ENCODE results near the gene RPLP2.

RPLP2 gene

GRCh38 chr11:788953-789940 lies 20.5 kb upstream of the RPLP2 start:
- Histone ChIP-seq H3K36me3 (peaks cover 2% of the 10 kb centered on the region; the same call in 1 of the 2 replicates), H3K9me3 (no peaks in the 10 kb centered on the region), H3K4me3 (ENCODE audit: low read depth, low read length) (peak overlapping the region; percentile 58), H3K27me3 (no peaks in the 10 kb centered on the region), H3K4me1 (no peaks in the 10 kb centered on the region)
- TF ChIP-seq CTCF (IDR thresholded peaks at IDR 0.05; ENCODE audit: low read depth, low read length), result no peak
- DNase-seq, result no peak

GRCh38 chr11:789943-790342 lies 19.8 kb upstream of the RPLP2 start, which contains the start of gene CEND1:
TSS of gene CEND1 (minus strand) at chr11:790090. CDS start at chr11:788576, 1,514 bp downstream.
- no peaks in the 10 kb centered on the region for H3K27me3 ChIP-seq
- peak within 1 kb of the TSS; percentile 58 for H3K4me3 ChIP-seq (ENCODE audit: low read depth, low read length)
- DNase-seq, result peak; percentile 67

GRCh38 chr11:790721-791564 lies 18.8 kb upstream of the RPLP2 start:
- Histone ChIP-seq H3K4me1 (no peaks in the 10 kb centered on the region), H3K9me3 (no peaks in the 10 kb centered on the region), H3K27me3 (no peaks in the 10 kb centered on the region), H3K36me3 (peaks cover 7% of the 10 kb centered on the region; the same call in 1 of the 2 replicates), H3K4me3 (ENCODE audit: low read depth, low read length) (no peak overlapping the region)
- TF ChIP-seq CTCF (IDR thresholded peaks at IDR 0.05; ENCODE audit: low read depth, low read length), result no peak
- DNase-seq, result peak; percentile 42

More at GRCh38 chr11:789943-790342, 19.8 kb upstream of the RPLP2 start, which contains the start of gene CEND1:
- Histone ChIP-seq H3K9me3 (no peaks in the 10 kb centered on the region), H3K4me1 (no peaks in the 10 kb centered on the region), H3K36me3 (peaks cover 7% of the 10 kb centered on the region; the same call in 1 of the 2 replicates)
- TF ChIP-seq CTCF (IDR thresholded peaks at IDR 0.05; ENCODE audit: low read depth, low read length), result no peak

- Histone ChIP-seq H3K27me3 (no peaks in the 10 kb centered on the region), H3K9me3 (no peaks in the 10 kb centered on the region), H3K4me1 (peaks cover 5% of the 10 kb centered on the region; the same call in 1 of the 2 replicates), H3K36me3 (peaks cover 7% of the 10 kb centered on the region; the same call in 1 of the 2 replicates), H3K4me3 (ENCODE audit: low read depth, low read length) (no peak overlapping the region)
- no peak for DNase-seq
- TF ChIP-seq CTCF (IDR thresholded peaks at IDR 0.05; ENCODE audit: low read depth, low read length), result no peak
Observed at GRCh38 chr11:791658-792534, 17.9 kb upstream of the RPLP2 start.

GRCh38 chr11:792535-792821 lies 17.3 kb upstream of the RPLP2 start:
- Histone ChIP-seq H3K4me1 (peaks cover 5% of the 10 kb centered on the region; the same call in 1 of the 2 replicates), H3K36me3 (peaks cover 7% of the 10 kb centered on the region; the same call in 1 of the 2 replicates), H3K4me3 (ENCODE audit: low read depth, low read length) (no peak overlapping the region), H3K9me3 (no peaks in the 10 kb centered on the region), H3K27me3 (no peaks in the 10 kb centered on the region)
- TF ChIP-seq CTCF (IDR thresholded peaks at IDR 0.05; ENCODE audit: low read depth, low read length), result no peak
- DNase-seq, result no peak
